Breast epithelium (tissue), 4 donors: ENCODE results near the gene HAND1. TPM values are rescaled to one million over a fixed set of nuclear protein-coding genes. Genes with fewer than 3 reads are reported as not detected.

Experiments used
- DNase-seq, 2 donors: peaks; one replicate each; pipeline ENCODE4 v3.0.0-alpha.2; 2019; ENCODE audit warnings: low spot score in 2 of 2
- H3K27ac ChIP-seq, 2 donors: fragments of 200-600 bp; sonication (generic) in 1 of 2; one replicate each; pipeline ENCODE4 v1.5.1; 2016 to 2019; ENCODE audit warnings: mild to moderate bottlenecking in 1 of 2
- H3K27me3 ChIP-seq, 2 donors: fragments of 200-600 bp; sonication (generic) in 1 of 2; one replicate each; pipeline versions ENCODE4 v1.5.1 to v1.6.0; 2017 to 2019; ENCODE audit warnings: control low read depth in 1 of 2, mild to moderate bottlenecking in 1 of 2
- H3K36me3 ChIP-seq: fragments of 200-600 bp; one replicate; pipeline ENCODE4 v1.5.1; 2019
- H3K4me1 ChIP-seq, 2 donors: fragments of 200-600 bp; sonication (generic); one replicate each; pipeline ENCODE4 v1.5.1; 2016 to 2019; ENCODE audit warnings: control low read depth in 1 of 2
- H3K4me3 ChIP-seq, 3 donors: fragments of 200-600 bp; sonication (generic); 1 replicate in 2 of 3; 2 replicates in 1 of 3; pipeline ENCODE4 v1.5.1; 2016 to 2019; ENCODE audit warnings: mild to moderate bottlenecking in 3 of 3, moderate library complexity in 2 of 3
- H3K9me3 ChIP-seq, 2 donors: fragments of 200-600 bp; sonication (generic) in 1 of 2; one replicate each; pipeline ENCODE4 v1.5.1; 2016 to 2019; ENCODE audit warnings: control low read depth in 1 of 2
- POLR2A ChIP-seq: fragments of 450-650 bp; IDR thresholded peaks from one replicate; pipeline ENCODE4 v1.6.1; 2016; ENCODE audit warnings: antibody characterized with exemption, mild to moderate bottlenecking, moderate library complexity
- POLR2AphosphoS5 ChIP-seq, 3 donors: sonication (generic); formaldehyde crosslinking; IDR thresholded peaks; one replicate each; pipeline ENCODE4 v1.6.1; 2017; ENCODE audit warnings: antibody characterized with exemption in 3 of 3
- intact Hi-C: fragments of 100-400 bp; cut with DNase I; formaldehyde crosslinking; loops from one replicate; pipeline ENCODE4 v1.15.1; 2023; ENCODE audit warnings: low total_unique reads
- total RNA-seq, 3 donors: library from RNA; depleted of rRNA; stranded (reverse); fragments of >200 nt; gene quantifications; one replicate each; pipeline ENCODE4 v1.1.0, GENCODE V29; 2016
- TF ChIP-seq, protein P1 (sequence below), 3 donors: fragments of 450-650 bp; IDR thresholded peaks; one replicate each; pipeline ENCODE4 v1.5.1; 2016 to 2017; ENCODE audit warnings: antibody characterized with exemption in 3 of 3, mild to moderate bottlenecking in 3 of 3, moderate library complexity in 3 of 3

The HAND1 gene
- total RNA-seq, 3 donors from 2014 or later, result 0.16 to 0.59 TPM; not detected in 1

DNA sequence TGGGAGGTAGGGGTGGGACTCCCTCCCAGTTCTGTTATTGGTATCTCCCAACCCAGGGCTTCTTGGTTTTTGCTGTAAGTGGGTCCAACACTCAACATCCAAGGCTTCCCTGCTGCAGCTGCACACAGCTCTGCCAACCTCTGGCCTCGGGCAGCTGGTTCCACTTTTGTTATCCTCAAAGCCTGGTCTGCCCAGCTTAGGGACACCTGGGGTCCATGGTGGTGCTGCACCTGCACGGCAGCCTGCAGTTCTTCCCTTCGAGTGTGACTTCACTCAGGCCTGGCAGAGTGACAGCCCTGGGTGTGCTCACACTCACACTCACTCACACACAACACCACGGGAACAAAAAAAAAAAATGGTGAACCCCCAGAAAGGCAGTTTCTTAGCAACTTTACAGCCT lies 47.6 kb downstream of the HAND1 start:
- intact Hi-C loops, result no loop called here
- no peaks in the 10 kb centered on the region for H3K9me3 ChIP-seq
- DNase-seq, result no peak

DNA sequence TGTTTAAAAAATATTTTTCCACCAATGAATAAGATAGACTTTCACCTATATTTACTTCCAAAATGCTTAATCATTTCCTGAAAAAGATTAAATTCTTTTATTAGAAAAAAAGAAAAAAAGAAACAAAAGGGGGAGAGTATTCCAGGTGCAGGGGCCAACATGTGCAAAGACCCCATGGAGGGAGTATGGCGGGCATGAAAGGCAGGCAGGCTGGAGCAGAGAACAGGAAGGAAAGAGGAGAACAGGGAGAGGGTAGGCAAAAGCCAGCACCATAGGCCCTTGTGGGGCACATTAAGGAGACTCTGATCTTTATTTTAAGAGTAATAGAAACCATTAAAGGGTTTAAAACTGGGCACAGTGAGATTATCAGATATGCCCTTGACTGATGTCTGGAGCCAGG lies 48.7 kb downstream of the HAND1 start:
- H3K27ac ChIP-seq, result no peak overlapping the region
- DNase-seq, result no peak
- H3K36me3 ChIP-seq, result no peaks in the 10 kb centered on the region

More for the DNA sequence above, 47.6 kb downstream of the HAND1 start:
- Histone ChIP-seq H3K4me3 (no peak overlapping the region), H3K27me3 (no peaks in the 10 kb centered on the region), H3K4me1 (no peaks in the 10 kb centered on the region), H3K36me3 (no peaks in the 10 kb centered on the region), H3K27ac (no peak overlapping the region)
- TF ChIP-seq POLR2A, result no peak
- no peak for TF ChIP-seq POLR2AphosphoS5 (IDR thresholded peaks at IDR 0.05)
- TF ChIP-seq, protein P1, sequence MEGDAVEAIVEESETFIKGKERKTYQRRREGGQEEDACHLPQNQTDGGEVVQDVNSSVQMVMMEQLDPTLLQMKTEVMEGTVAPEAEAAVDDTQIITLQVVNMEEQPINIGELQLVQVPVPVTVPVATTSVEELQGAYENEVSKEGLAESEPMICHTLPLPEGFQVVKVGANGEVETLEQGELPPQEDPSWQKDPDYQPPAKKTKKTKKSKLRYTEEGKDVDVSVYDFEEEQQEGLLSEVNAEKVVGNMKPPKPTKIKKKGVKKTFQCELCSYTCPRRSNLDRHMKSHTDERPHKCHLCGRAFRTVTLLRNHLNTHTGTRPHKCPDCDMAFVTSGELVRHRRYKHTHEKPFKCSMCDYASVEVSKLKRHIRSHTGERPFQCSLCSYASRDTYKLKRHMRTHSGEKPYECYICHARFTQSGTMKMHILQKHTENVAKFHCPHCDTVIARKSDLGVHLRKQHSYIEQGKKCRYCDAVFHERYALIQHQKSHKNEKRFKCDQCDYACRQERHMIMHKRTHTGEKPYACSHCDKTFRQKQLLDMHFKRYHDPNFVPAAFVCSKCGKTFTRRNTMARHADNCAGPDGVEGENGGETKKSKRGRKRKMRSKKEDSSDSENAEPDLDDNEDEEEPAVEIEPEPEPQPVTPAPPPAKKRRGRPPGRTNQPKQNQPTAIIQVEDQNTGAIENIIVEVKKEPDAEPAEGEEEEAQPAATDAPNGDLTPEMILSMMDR (IDR thresholded peaks at IDR 0.05), result no peak

DNA sequence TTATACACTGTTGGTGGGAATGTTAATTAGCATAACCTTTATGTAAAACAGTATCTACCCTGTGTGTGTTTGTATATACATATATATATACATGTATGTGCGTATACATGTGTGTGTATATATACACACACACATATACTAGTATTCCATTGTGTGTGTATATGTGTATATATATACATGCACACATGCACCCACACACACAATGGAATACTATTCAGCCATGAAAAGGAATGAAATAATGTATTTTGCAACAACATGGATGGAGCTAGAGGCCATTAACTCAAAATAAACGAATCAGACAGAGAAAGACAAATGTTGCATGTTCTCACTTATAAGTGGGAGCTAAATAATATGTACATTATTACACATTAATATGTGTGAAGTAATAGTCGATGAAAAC lies 49.8 kb downstream of the HAND1 start:
- TF ChIP-seq POLR2AphosphoS5 (IDR thresholded peaks at IDR 0.05), result no peak
- no peak for TF ChIP-seq POLR2A
- TF ChIP-seq, protein P1 (IDR thresholded peaks at IDR 0.05), result no peak
- DNase-seq, result no peak
- Histone ChIP-seq H3K27ac (no peak overlapping the region), H3K27me3 (no peaks in the 10 kb centered on the region), H3K9me3 (no peaks in the 10 kb centered on the region), H3K4me3 (no peak overlapping the region), H3K4me1 (no peaks in the 10 kb centered on the region), H3K36me3 (no peaks in the 10 kb centered on the region)
- intact Hi-C loops, result no loop called here

More for the DNA sequence above, 48.7 kb downstream of the HAND1 start:
- no peaks in the 10 kb centered on the region for H3K9me3 ChIP-seq
- no peak overlapping the region for H3K4me3 ChIP-seq
- TF ChIP-seq, protein P1 (IDR thresholded peaks at IDR 0.05), result no peak
- TF ChIP-seq POLR2AphosphoS5 (IDR thresholded peaks at IDR 0.05), result no peak
- H3K27me3 ChIP-seq, result no peaks in the 10 kb centered on the region
- intact Hi-C loops, result no loop called here
- H3K4me1 ChIP-seq, result no peaks in the 10 kb centered on the region

Other genes starting within 250 kb of the HAND1 start
- 10 to 100 TPM; 29.7 to 54.4 (median 43.7) TPM for gene SAP30L, start 32.2 kb downstream of the HAND1 start, total RNA-seq